Small intestine (tissue), 7 donors: ENCODE data around the gene SZRD1. TPM values are rescaled to one million over a fixed set of nuclear protein-coding genes. Genes with fewer than 3 reads are reported as not detected.

Experiments
- DNase-seq, 2 donors: peaks; one replicate each; pipeline versions ENCODE4 v3.0.0 to v3.0.0-alpha.2; 2013
- FAIRE-seq: peaks from 2 replicates; lab custom pipeline; 2012; peaks lifted over from hg19 to GRCh38; lab: Jason Lieb, UNC
- H3K27ac ChIP-seq, 3 donors: one replicate each; pipeline ENCODE4 v1.5.1; 2013; ENCODE audit warnings: low read length in 2 of 3, mild to moderate bottlenecking in 2 of 3, control low read depth in 1 of 3, inconsistent platforms in 1 of 3, low read depth in 1 of 3, moderate library complexity in 1 of 3
- H3K27me3 ChIP-seq, 3 donors: one replicate each; pipeline ENCODE4 v1.6.1; 2013; ENCODE audit warnings: low read length in 3 of 3, inconsistent platforms in 1 of 3; ENCODE audit not compliant: control insufficient read depth in 3 of 3, insufficient read depth in 3 of 3
- H3K36me3 ChIP-seq, 3 donors: one replicate each; pipeline ENCODE4 v1.6.1; 2013; ENCODE audit warnings: low read length in 3 of 3, inconsistent platforms in 1 of 3, low read depth in 1 of 3, mild to moderate bottlenecking in 1 of 3, moderate library complexity in 1 of 3; ENCODE audit not compliant: control insufficient read depth in 3 of 3, insufficient read depth in 2 of 3
- H3K4me1 ChIP-seq, 3 donors: one replicate each; pipeline ENCODE4 v1.6.1; 2013; ENCODE audit warnings: low read length in 2 of 3, inconsistent platforms in 1 of 3, low read depth in 1 of 3, mild to moderate bottlenecking in 1 of 3, moderate library complexity in 1 of 3; ENCODE audit not compliant: control insufficient read depth in 3 of 3, insufficient read depth in 2 of 3
- H3K4me3 ChIP-seq, 3 donors: one replicate each; pipeline ENCODE4 v1.5.1; 2013; ENCODE audit warnings: low read length in 3 of 3, control low read depth in 1 of 3, inconsistent platforms in 1 of 3, low read depth in 1 of 3, mild to moderate bottlenecking in 1 of 3, moderate library complexity in 1 of 3
- H3K9me3 ChIP-seq, 2 donors: one replicate each; pipeline ENCODE4 v1.6.1; 2013; ENCODE audit warnings: low read depth in 1 of 2, low read length in 1 of 2; ENCODE audit not compliant: control insufficient read depth in 2 of 2, insufficient read depth in 1 of 2
- whole genome bisulfite sequencing, 3 donors: extraction: QIAGEN DNeasy Blood & Tissue Kit; methylation state at CpG; one replicate each; pipeline ENCODE4 v1.1.7; 2013; 5-methylcytosine and 5-hydroxymethylcytosine counted together
- polyA plus RNA-seq, 4 donors: library from polyadenylated mRNA; stranded (reverse) in 3 of 4; unstranded in 1 of 4; fragments of 200-250 nt in 3 of 4; fragments of 120-200 nt in 1 of 4; gene quantifications; one replicate each; pipeline versions ENCODE4 v1.2.1 to v1.2.3, GENCODE V29; 2013
- donor health status: healthy with polysubstance abuse.
- donor health status: control.
- donor health status: control.
- donor health status: Bipolar disorder and iron deficiency.
- donor health status: healthy.

Gene SZRD1
- polyA plus RNA-seq, 4 donors = 72.2 to 98.8 (median 79.7) TPM

DNA sequence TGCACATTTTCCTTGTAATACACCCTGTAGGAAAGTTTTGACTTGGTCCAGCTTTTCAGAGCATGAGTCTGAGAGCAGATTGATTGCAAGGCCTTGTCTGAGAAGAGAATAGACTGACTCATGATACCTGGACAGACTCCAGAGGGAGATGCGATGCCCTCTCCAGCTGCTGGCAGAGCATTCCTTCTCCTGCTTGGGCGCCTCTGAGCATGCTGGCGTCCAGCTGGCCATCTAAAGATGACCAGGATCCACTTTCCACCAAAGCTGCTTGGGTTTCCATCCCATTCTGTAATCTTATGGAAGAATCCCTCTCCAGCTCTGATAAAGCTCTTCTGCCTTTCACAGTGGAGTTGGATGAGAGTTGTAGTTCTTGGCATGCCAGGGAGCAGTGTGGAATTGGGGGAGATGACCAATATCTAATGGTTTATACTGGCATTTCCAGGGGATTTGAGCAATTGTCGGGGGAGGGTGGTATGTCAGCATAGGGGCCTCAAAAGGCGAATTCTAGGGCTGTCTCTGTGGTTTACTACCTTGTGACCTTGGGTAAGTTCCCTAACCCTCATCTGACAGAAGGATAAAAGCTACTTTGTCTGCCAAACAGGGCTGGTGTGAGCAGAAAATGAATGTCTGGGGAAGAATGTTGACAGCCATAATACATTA lies 19.5 kb downstream of the SZRD1 start:
- peaks cover 13 to 33% (median 21%) of the 10 kb centered on the region in 3 donors for H3K4me1 ChIP-seq
- H3K36me3 ChIP-seq = peaks cover 0 to 32% (median 0%) of the 10 kb centered on the region in 3 donors
- peak overlapping the region in 2 of 3 donors; percentile 34 to 57 for H3K27ac ChIP-seq
- no peaks in the 10 kb centered on the region for H3K9me3 ChIP-seq
- WGBS, 3 donors = 38 to 53% (median 51%) methylated on average over 5 of the region's 5 CpGs
- DNase-seq (peak in 1 of 2 donors; percentile 45), FAIRE-seq (no peak)
- no peak overlapping the region for H3K4me3 ChIP-seq
- H3K27me3 ChIP-seq = no peaks in the 10 kb centered on the region

GRCh38 chr1:16387201-16388188 lies 20.5 kb downstream of the SZRD1 start:
- H3K27ac ChIP-seq = peak overlapping the region in 2 of 3 donors; percentile 34 to 57
- no peaks in the 10 kb centered on the region for H3K27me3 ChIP-seq
- 35 to 43% (median 38%) methylated on average over 14 of the region's 14 CpGs for WGBS, 3 donors
- H3K9me3 ChIP-seq = no peaks in the 10 kb centered on the region
- peak in 1 of 2 donors; percentile 47 for DNase-seq
- H3K4me1 ChIP-seq = peaks cover 13 to 33% (median 21%) of the 10 kb centered on the region in 3 donors
- FAIRE-seq = no peak
- peak overlapping the region in 1 of 3 donors; percentile 9 for H3K4me3 ChIP-seq
- H3K36me3 ChIP-seq = peaks cover 0 to 37% (median 0%) of the 10 kb centered on the region in 3 donors

DNA sequence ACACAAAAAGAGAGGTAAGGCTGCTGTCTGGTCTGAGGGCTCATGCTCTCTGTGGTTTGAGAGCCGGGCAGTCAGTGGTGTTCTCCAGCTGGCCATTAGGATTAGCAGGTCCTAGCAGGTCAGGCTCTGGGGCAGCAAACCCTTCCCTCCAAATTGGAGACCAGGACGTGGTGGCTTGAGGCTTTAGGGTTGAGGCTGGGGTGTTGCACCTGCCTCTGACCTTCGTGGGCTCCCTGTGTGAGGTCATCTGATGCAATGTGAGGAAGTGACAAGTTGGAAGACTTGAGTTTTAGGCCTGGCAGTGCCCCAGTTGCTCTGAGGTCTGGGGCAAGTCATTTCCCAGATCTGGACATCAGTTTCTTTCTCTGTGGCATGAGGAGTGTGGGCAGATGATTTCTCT lies 24.4 kb downstream of the SZRD1 start:
- H3K27me3 ChIP-seq = no peaks in the 10 kb centered on the region
- peaks cover 2 to 53% (median 9%) of the 10 kb centered on the region in 3 donors for H3K36me3 ChIP-seq
- no peak overlapping the region for H3K4me3 ChIP-seq
- FAIRE-seq = no peak
- no peak overlapping the region for H3K27ac ChIP-seq
- peaks cover 6 to 21% (median 12%) of the 10 kb centered on the region in 3 donors for H3K4me1 ChIP-seq
- DNase-seq = no peak
- no peaks in the 10 kb centered on the region for H3K9me3 ChIP-seq
- WGBS, 3 donors = 47 to 58% (median 55%) methylated on average over 3 of the region's 3 CpGs

GRCh38 chr1:16392740-16393569 lies 25.9 kb downstream of the SZRD1 start:
- Histone ChIP-seq H3K4me3 (no peak overlapping the region), H3K9me3 (no peaks in the 10 kb centered on the region), H3K36me3 (peaks cover 2 to 64% (median 9%) of the 10 kb centered on the region in 3 donors), H3K4me1 (peaks cover 0 to 9% (median 4%) of the 10 kb centered on the region in 3 donors), H3K27me3 (no peaks in the 10 kb centered on the region), H3K27ac (no peak overlapping the region)
- WGBS, 3 donors = 83 to 89% (median 88%) methylated on average over 20 to 21 of the region's 21 CpGs
- DNase-seq = no peak
- no peak for FAIRE-seq

GRCh38 chr1:16393570-16394521 lies 26.8 kb downstream of the SZRD1 start:
- WGBS, 3 donors = 86 to 88% (median 88%) methylated on average over 10 of the region's 10 CpGs
- H3K27ac ChIP-seq = no peak overlapping the region
- H3K4me1 ChIP-seq = peaks cover 0 to 9% (median 0%) of the 10 kb centered on the region in 3 donors
- H3K36me3 ChIP-seq = peaks cover 2 to 73% (median 9%) of the 10 kb centered on the region in 3 donors
- H3K27me3 ChIP-seq = no peaks in the 10 kb centered on the region
- no peaks in the 10 kb centered on the region for H3K9me3 ChIP-seq
- DNase-seq (no peak), FAIRE-seq (no peak)
- no peak overlapping the region for H3K4me3 ChIP-seq

GRCh38 chr1:16394977-16395376 lies 27.9 kb downstream of the SZRD1 start:
- Histone ChIP-seq H3K4me3 (no peak overlapping the region), H3K27ac (no peak overlapping the region), H3K4me1 (peaks cover 0 to 7% (median 0%) of the 10 kb centered on the region in 3 donors), H3K9me3 (no peaks in the 10 kb centered on the region), H3K36me3 (peaks cover 2 to 79% (median 9%) of the 10 kb centered on the region in 3 donors), H3K27me3 (no peaks in the 10 kb centered on the region)
- WGBS, 3 donors = 75 to 87% (median 83%) methylated on average over 13 of the region's 13 CpGs
- FAIRE-seq (no peak), DNase-seq (no peak)

DNA sequence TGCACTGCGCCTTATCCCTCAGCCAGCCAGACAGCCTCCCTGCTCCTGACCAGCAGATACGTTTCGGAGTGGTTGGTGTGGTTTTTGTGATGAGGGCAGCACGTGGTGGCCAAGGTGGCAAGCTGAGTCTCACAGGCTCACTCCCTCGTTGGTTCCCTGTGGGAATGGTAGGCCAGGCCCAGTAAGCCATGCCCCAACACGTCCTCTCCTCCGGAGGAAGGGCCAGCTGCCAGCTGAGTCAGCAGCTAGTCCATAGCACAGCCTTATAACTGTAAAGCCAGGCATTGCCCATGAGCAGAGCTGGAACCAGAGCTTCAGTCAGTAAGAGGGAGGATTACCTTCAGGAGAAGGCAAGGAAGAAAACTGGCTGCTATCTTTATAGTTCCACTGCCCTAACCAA lies 29.5 kb downstream of the SZRD1 start:
- Histone ChIP-seq H3K36me3 (peaks cover 2 to 83% (median 9%) of the 10 kb centered on the region in 3 donors), H3K9me3 (no peaks in the 10 kb centered on the region), H3K27me3 (no peaks in the 10 kb centered on the region), H3K4me3 (no peak overlapping the region), H3K4me1 (peaks cover 0 to under 1% (median 0%) of the 10 kb centered on the region in 3 donors), H3K27ac (no peak overlapping the region)
- DNase-seq (no peak), FAIRE-seq (no peak)
- WGBS, 3 donors = 76 to 78% (median 76%) methylated on average over 7 of the region's 7 CpGs
